Mesendoderm (in vitro differentiated cells): ENCODE data around the gene JAM2.

Experiments used
- DNase-seq: peaks from one replicate; pipeline ENCODE4 v3.0.0; 2013
- H2AK5ac ChIP-seq: 2 replicates; pipeline ENCODE4 v1.6.1; 2013; ENCODE audit warnings: low read length, inconsistent platforms
- H2BK120ac ChIP-seq: 2 replicates; pipeline ENCODE4 v1.6.1; 2013; ENCODE audit warnings: low read depth, mild to moderate bottlenecking, low read length, moderate library complexity, mixed read lengths
- H2BK15ac ChIP-seq: replicated peaks from 2 replicates; pipeline ENCODE4 v1.6.1; 2013; ENCODE audit warnings: low read depth, mild to moderate bottlenecking, moderate library complexity
- H2BK5ac ChIP-seq: 2 replicates; pipeline ENCODE4 v1.6.1; 2013; ENCODE audit warnings: low read length, inconsistent platforms
- H3K18ac ChIP-seq: 2 replicates; pipeline ENCODE4 v1.6.1; 2013; ENCODE audit warnings: mild to moderate bottlenecking, low read length, mixed read lengths
- H3K23ac ChIP-seq: one replicate; pipeline ENCODE4 v1.6.1; 2013; ENCODE audit warnings: low read length
- H3K27ac ChIP-seq: 2 replicates; pipeline ENCODE4 v1.5.1; 2013; ENCODE audit warnings: low read depth, mild to moderate bottlenecking, inconsistent platforms, low read length, moderate library complexity
- H3K27me3 ChIP-seq: 2 replicates; pipeline ENCODE4 v1.6.1; 2013; ENCODE audit warnings: low read length, control low read depth, mild to moderate bottlenecking, inconsistent platforms; ENCODE audit not compliant: insufficient read depth, poor library complexity
- H3K36me3 ChIP-seq: 2 replicates; pipeline ENCODE4 v1.6.1; 2013; ENCODE audit warnings: low read length, inconsistent platforms; ENCODE audit not compliant: control insufficient read depth, insufficient read depth
- H3K4ac ChIP-seq: one replicate; pipeline ENCODE4 v1.6.1; 2013; ENCODE audit warnings: low read depth, mild to moderate bottlenecking, low read length, moderate library complexity
- H3K4me1 ChIP-seq: 2 replicates; pipeline ENCODE4 v1.6.1; 2013; ENCODE audit warnings: low read depth, low read length, inconsistent platforms; ENCODE audit not compliant: control insufficient read depth
- H3K4me2 ChIP-seq: 2 replicates; pipeline ENCODE4 v1.6.1; 2013; ENCODE audit warnings: low read length
- H3K4me3 ChIP-seq: 2 replicates; pipeline ENCODE4 v1.5.1; 2013; ENCODE audit warnings: mild to moderate bottlenecking, low read length
- H3K56ac ChIP-seq: one replicate; pipeline ENCODE4 v1.6.1; 2013; ENCODE audit warnings: low read length
- H3K79me1 ChIP-seq: 2 replicates; pipeline ENCODE4 v1.6.1; 2013; ENCODE audit warnings: low read length, inconsistent platforms
- H3K79me2 ChIP-seq: 2 replicates; pipeline ENCODE4 v1.6.1; 2013; ENCODE audit warnings: mild to moderate bottlenecking, low read length; ENCODE audit not compliant: control insufficient read depth, insufficient read depth
- H3K9ac ChIP-seq: 2 replicates; pipeline ENCODE4 v1.6.1; 2013; ENCODE audit warnings: low read length, inconsistent platforms
- H4K5ac ChIP-seq: one replicate; pipeline ENCODE4 v1.6.1; 2013; ENCODE audit warnings: low read length
- H4K8ac ChIP-seq: one replicate; pipeline ENCODE4 v1.6.1; 2013; ENCODE audit warnings: low read depth, mild to moderate bottlenecking, control low read depth, low read length, moderate library complexity
- WGBS: extraction: QIAGEN DNeasy Blood & Tissue Kit; methylation state at CpG from one replicate; pipeline ENCODE4 v1.1.7; 2013; ENCODE audit warnings: low lambda C conversion rate, missing lambda C conversion rate; ENCODE audit not compliant: insufficient coverage; ENCODE audit errors: extremely low coverage; 5-methylcytosine and 5-hydroxymethylcytosine counted together

JAM2 gene

GRCh38 chr21:25656412-25656811, 17.4 kb downstream of the JAM2 start:
- no peak overlapping the region for H3K4ac ChIP-seq
- no peak overlapping the region for H3K4me3 ChIP-seq
- H3K23ac ChIP-seq: no peak overlapping the region
- no peak overlapping the region for H3K18ac ChIP-seq
- H3K36me3 ChIP-seq: no peaks in the 10 kb centered on the region
- H4K5ac ChIP-seq: no peak overlapping the region
- H2AK5ac ChIP-seq: no peak overlapping the region
- no peak overlapping the region for H3K9ac ChIP-seq
- H2BK15ac ChIP-seq: no peak overlapping the region
- H3K27me3 ChIP-seq: no peaks in the 10 kb centered on the region
- WGBS: no CpG with 5 or more reads among the region's 2 CpGs
- H3K4me2 ChIP-seq: no peak overlapping the region
- H3K56ac ChIP-seq: no peak overlapping the region
- H2BK5ac ChIP-seq: no peak overlapping the region
- no peak for DNase-seq
- H3K79me1 ChIP-seq: no peaks in the 10 kb centered on the region
- no peaks in the 10 kb centered on the region for H3K4me1 ChIP-seq
- no peaks in the 10 kb centered on the region for H3K79me2 ChIP-seq
- no peak overlapping the region for H3K27ac ChIP-seq
- H4K8ac ChIP-seq: no peak overlapping the region
- H2BK120ac ChIP-seq: no peak overlapping the region

DNA sequence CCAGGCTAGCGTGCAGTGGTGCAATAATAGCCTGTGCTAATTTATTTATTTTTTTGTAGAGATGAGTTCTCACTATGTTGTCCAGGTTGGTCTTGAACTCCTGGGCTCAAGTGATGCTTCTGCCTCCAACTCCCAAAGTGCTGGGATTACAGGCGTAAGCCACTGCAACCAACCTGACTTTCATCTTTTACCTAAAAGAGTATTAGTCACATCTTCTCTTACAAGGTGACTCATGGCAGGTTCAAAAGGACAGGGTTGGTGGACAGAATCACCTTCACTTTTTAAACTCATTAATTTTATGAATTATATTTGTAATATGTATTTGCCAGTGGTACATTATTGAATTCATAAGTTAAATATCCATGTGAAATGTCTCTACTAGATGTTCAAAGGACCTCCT, 18.1 kb downstream of the JAM2 start:
- no peak overlapping the region for H3K23ac ChIP-seq
- H3K18ac ChIP-seq: no peak overlapping the region
- no peaks in the 10 kb centered on the region for H3K4me1 ChIP-seq

DNA sequence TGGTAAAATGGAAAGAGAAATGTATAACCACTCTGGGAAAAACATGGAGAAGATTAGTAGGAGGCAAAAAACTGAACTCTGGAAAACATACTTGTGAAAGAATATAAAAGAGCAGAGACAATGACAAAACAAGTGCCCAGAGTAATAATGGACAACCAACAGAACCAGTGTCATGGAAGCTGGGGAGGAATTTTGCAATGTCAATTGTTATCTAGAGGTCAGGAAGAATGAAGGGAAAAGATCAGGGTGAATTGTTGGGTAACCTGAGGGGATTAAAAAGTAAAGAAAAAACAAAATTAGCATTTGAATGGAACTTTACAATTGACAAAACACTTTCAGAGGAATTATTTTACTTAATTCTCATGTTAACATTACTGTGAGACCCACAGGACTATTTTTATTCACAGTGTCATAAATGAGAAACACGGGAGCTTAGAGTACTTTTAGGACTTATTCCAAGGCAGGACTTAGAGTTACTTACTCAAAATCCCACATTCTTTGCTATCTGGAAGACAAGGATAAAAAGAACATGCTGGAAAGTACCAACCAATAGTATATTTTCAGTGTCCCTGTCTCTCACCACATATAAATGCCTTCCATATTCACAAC, 19.5 kb downstream of the JAM2 start:
- no CpG with 5 or more reads among the region's 1 CpG for WGBS
- H3K4me2 ChIP-seq: no peak overlapping the region

More for the DNA sequence above, 18.1 kb downstream of the JAM2 start:
- Histone ChIP-seq H3K36me3 (no peaks in the 10 kb centered on the region), H2BK120ac (no peak overlapping the region), H3K9ac (no peak overlapping the region), H3K27ac (no peak overlapping the region), H3K56ac (no peak overlapping the region), H4K5ac (no peak overlapping the region), H2BK15ac (no peak overlapping the region), H3K4me2 (no peak overlapping the region), H2AK5ac (no peak overlapping the region), H3K79me1 (no peaks in the 10 kb centered on the region), H4K8ac (no peak overlapping the region), H2BK5ac (no peak overlapping the region), H3K4me3 (no peak overlapping the region), H3K27me3 (no peaks in the 10 kb centered on the region), H3K4ac (no peak overlapping the region), H3K79me2 (no peaks in the 10 kb centered on the region)
- WGBS: no CpG with 5 or more reads among the region's 2 CpGs
- DNase-seq: no peak

GRCh38 chr21:25660233-25660632, 21.2 kb downstream of the JAM2 start:
- WGBS: no CpG with 5 or more reads among the region's 1 CpG
- DNase-seq: peak; percentile 5

More for the DNA sequence above, 19.5 kb downstream of the JAM2 start:
- no peak overlapping the region for H2AK5ac ChIP-seq
- H3K4me1 ChIP-seq: no peaks in the 10 kb centered on the region
- no peaks in the 10 kb centered on the region for H3K27me3 ChIP-seq
- no peak overlapping the region for H3K27ac ChIP-seq
- no peak overlapping the region for H2BK15ac ChIP-seq
- no peaks in the 10 kb centered on the region for H3K36me3 ChIP-seq
- no peak overlapping the region for H2BK5ac ChIP-seq
- no peak overlapping the region for H4K8ac ChIP-seq
- peak; percentile 7 for DNase-seq
- H4K5ac ChIP-seq: no peak overlapping the region
- H3K23ac ChIP-seq: no peak overlapping the region
- no peak overlapping the region for H3K9ac ChIP-seq
- H3K79me1 ChIP-seq: no peaks in the 10 kb centered on the region
- no peak overlapping the region for H3K18ac ChIP-seq
- H3K4ac ChIP-seq: no peak overlapping the region
- no peak overlapping the region for H2BK120ac ChIP-seq
- no peaks in the 10 kb centered on the region for H3K79me2 ChIP-seq
- H3K4me3 ChIP-seq: no peak overlapping the region
- no peak overlapping the region for H3K56ac ChIP-seq

GRCh38 chr21:25664491-25664931, 25.5 kb downstream of the JAM2 start:
- Histone ChIP-seq H3K27ac (no peak overlapping the region), H3K18ac (no peak overlapping the region), H3K4me2 (no peak overlapping the region), H4K8ac (no peak overlapping the region), H2BK15ac (no peak overlapping the region), H4K5ac (no peak overlapping the region), H3K79me2 (no peaks in the 10 kb centered on the region), H3K36me3 (no peaks in the 10 kb centered on the region), H3K4ac (no peak overlapping the region), H2BK120ac (no peak overlapping the region), H3K4me1 (no peaks in the 10 kb centered on the region), H3K56ac (no peak overlapping the region), H3K9ac (no peak overlapping the region), H3K79me1 (no peaks in the 10 kb centered on the region), H3K23ac (no peak overlapping the region), H2BK5ac (no peak overlapping the region), H3K4me3 (no peak overlapping the region), H3K27me3 (no peaks in the 10 kb centered on the region), H2AK5ac (no peak overlapping the region)
- WGBS: no CpG with 5 or more reads among the region's 4 CpGs
- no peak for DNase-seq

More at GRCh38 chr21:25660233-25660632, 21.2 kb downstream of the JAM2 start:
- Histone ChIP-seq H3K27me3 (no peaks in the 10 kb centered on the region), H3K79me2 (no peaks in the 10 kb centered on the region), H2BK120ac (no peak overlapping the region), H3K56ac (no peak overlapping the region), H3K4me2 (no peak overlapping the region), H4K8ac (no peak overlapping the region), H3K4me3 (no peak overlapping the region), H2BK15ac (no peak overlapping the region), H2BK5ac (no peak overlapping the region), H3K4ac (no peak overlapping the region), H3K9ac (no peak overlapping the region), H3K27ac (no peak overlapping the region), H2AK5ac (no peak overlapping the region), H3K79me1 (no peaks in the 10 kb centered on the region), H3K23ac (no peak overlapping the region), H3K18ac (no peak overlapping the region), H3K4me1 (no peaks in the 10 kb centered on the region), H4K5ac (no peak overlapping the region), H3K36me3 (no peaks in the 10 kb centered on the region)

GRCh38 chr21:25670726-25671125, 31.7 kb downstream of the JAM2 start:
- Histone ChIP-seq H2AK5ac (no peak overlapping the region), H4K5ac (no peak overlapping the region), H3K36me3 (no peaks in the 10 kb centered on the region), H3K18ac (no peak overlapping the region), H3K23ac (no peak overlapping the region), H2BK5ac (no peak overlapping the region), H3K4ac (no peak overlapping the region), H4K8ac (no peak overlapping the region), H3K27me3 (no peaks in the 10 kb centered on the region), H3K4me1 (no peaks in the 10 kb centered on the region), H3K4me3 (no peak overlapping the region), H3K79me1 (no peaks in the 10 kb centered on the region), H3K79me2 (no peaks in the 10 kb centered on the region), H3K4me2 (no peak overlapping the region), H3K9ac (no peak overlapping the region), H2BK120ac (no peak overlapping the region), H2BK15ac (no peak overlapping the region), H3K56ac (no peak overlapping the region), H3K27ac (no peak overlapping the region)
- DNase-seq: no peak
